Stimulated activated CD4-positive, alpha-beta T cell treated with anti-CD3 and anti-CD28 coated beads, Interleukin-4, amount 100 ng/mL, for 24 hours (primary cell): ENCODE measurements around the gene PTPRE.

Experiments used
- DNase-seq: peaks from one replicate; pipeline ENCODE4 v3.0.0-alpha.2; 2020

Gene PTPRE

DNA sequence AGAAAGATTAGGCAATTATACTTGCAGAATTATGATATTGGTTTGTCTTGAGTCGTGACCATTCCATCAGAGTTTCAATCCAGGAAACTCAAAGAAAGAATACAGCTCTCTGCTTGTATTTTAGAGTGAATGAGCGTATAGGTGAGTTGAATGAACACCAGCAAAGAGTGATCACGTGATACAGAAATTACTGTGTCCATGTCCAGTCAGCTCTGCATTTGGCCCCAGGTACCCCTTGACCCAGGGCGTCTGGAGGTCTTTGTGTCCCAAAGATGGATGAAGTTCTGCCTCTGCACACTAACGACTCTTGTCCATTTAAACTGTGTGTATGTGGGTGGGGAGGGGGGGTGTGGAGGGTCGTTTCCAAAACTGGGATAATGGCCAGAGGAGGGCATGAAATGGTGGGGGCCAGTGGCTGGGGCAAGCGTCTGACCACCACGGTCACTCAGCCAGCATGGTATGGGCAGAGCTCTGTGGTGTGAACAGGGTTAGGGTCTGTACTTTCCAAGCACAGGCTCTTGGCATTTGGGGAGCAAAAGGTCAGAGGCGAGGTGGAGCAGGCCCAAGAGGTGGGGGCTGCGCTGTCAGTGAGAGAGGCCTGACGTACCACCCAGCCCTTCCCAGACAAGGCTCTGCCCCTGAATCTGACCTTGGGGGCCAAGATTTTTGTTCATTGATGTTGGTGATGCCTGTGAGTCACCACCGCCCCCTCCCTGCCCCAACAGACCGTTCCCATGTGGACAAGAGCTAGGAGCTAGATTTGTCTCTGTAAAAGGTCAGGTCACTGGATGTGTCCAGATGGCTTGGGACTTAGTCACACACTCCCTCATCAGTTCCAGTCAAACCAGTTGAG is 1.4 kb downstream of the PTPRE start:
- DNase-seq = no peak

DNA sequence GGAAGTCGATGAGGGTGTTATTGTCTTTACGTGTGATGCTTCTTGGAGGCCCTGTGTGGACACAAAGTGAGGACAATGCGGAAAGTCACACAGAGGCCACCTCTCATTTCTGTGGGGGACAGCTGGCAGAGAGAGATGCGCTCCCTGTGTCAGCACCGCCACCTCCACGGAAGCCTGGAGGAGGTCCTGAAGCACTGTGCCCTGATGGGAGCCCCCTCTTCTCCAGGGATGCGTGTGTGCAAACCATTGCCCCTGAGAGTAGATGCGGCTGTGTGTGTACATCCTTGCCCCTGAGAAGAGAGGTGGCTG is 2.0 kb downstream of the PTPRE start:
- no peak for DNase-seq

DNA sequence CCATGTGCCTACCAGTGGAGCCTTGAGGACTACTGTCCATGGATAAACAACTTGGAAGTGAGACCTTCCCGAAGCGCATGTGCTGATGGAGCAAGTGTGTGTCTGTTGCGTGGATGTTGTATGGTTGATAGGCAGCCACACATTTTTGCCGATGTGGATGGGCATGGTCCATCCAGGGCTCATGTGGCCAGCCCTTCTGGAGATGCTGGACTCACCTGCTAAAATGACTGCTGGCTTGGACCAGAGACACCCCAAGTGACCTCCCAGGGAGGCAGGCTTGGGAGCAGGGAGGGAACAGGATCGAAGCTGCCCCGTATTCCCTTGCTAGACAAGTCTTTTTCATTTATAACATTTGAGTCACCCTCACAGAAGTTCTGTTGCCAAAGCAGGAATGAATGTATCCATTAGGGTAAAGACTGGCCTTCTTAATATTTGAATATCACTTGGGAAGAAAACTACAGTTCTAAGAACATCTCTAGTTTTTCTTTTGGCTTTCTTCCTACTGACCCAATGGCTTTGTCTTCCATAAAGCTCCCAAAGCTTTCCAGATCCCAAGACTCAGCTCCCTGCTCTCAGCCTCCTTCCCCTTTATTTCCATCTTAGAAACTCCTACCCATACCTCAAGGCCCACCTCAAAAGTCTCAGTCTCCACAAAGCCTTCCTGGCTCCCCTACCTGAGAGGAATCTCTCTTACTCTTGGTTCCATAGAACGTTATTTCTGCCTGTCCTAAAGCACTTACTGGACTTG is 3.0 kb downstream of the PTPRE start:
- no peak for DNase-seq

DNA sequence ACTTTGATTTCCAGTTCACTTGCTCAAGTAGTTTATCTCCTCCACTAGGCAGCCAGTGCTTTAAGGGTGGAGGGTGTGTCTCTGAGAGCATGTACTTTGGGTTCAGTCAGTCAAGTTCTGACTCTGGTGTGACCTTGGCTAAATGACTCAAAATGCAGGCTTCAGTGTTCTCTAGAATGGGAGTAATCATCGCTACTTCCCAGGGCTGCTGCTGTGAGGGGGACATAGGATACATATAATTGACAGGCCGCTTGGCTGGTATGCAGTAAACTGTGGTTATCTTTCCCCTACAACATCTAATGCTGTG is 3.5 kb downstream of the PTPRE start:
- no peak for DNase-seq

DNA sequence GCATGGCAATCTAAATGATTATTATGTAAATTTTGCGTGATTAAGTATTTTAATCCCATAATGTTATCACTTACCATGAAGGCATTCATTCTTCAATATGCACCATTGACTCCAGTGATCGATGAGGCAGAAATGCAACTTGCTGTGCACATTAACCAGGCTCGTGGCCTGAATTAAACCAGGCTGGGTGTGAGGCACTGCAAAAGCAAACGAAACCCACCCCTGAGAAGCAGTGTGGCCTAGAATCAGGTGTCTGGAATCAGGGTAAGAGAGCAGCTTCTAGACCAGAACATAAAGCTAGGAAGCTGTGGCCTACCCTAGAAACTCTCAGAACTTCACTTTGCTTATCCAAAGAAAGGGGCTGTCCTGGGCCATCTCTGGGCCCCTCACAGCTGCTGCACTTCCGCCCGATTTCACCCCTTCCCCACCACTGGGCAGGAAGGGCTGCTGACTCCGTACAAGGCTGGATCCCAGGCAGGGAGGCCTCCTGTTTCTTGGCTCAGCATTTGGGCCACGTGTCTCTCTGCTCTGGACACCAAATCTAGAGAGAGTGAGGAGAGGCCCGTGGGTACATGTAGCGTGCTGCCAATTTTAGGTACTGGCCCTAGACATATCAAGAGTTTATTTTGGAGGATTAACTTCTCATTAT is 4.4 kb downstream of the PTPRE start:
- no peak for DNase-seq

DNA sequence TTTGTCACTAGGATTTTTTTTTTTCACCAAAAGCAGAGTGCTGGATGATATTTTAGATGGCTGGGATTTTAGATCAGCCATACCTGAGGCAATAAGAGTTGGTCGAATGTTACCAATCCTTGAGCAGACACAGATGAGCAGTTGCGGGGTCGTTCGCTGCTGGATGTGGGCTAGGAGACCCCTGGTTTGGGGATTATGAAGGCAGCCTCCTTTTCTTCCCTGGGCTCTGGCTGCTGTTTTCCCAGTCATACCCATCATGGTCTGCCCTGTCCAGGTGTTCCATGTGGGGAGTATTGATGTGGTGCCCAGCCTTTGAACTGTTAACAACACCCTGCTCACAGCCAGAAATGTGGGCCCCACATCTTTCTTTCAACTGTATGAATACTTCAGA is 5.0 kb downstream of the PTPRE start:
- no peak for DNase-seq

DNA sequence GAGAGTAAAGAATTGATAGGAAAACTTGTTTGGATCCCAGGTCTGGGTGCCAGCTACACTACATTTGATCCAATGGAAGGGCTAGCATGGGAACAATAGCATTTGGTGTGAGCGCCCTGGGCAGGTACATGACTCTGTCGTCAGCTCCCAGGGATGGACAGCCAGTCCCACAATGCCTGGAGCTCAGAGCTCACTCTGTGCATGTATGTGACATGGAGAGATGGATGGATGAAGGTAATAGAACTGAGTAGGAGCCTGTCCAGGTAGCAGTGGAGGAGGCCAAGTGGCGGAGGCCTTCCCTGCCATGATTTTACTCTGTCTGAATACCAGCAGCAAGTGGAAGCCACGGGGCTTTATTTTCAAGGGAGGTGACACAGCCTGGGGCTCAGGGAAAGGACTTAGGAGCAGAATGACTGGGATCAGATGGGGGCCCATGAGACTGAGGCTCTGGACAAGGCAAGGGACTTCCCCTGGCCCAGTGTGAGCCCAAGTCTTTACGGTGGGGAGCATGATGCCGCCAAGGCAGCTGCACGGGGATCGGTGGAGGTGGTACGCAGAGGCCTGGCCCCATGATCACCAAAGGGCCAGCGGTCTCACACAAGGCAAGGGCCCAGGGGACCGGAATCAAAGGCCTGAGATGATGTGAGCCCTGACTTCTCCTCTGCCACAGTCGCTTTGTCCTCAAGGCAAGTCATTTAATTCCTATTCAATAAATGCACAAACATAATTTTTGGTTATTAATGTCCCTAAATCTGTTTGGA is 5.9 kb downstream of the PTPRE start:
- no peak for DNase-seq

DNA sequence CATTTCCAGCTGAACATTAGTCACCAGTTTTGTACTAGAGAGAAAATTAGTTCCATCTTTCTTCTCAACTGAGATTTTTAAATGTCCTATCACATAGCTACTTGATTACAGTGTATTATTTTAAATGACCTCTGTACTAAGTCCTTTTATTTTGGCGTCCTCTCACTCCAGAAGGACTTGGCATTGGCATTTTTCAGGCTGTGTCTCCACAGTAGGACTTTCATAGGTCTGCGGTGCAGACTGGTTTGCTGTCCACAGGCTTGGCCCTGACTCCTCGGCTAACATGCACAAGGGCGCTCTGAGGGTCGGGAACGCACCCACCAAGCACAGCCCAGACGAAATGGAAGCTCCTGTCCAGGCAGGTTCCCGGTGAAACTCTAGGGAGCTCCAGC is 6.5 kb downstream of the PTPRE start:
- no peak for DNase-seq

DNA sequence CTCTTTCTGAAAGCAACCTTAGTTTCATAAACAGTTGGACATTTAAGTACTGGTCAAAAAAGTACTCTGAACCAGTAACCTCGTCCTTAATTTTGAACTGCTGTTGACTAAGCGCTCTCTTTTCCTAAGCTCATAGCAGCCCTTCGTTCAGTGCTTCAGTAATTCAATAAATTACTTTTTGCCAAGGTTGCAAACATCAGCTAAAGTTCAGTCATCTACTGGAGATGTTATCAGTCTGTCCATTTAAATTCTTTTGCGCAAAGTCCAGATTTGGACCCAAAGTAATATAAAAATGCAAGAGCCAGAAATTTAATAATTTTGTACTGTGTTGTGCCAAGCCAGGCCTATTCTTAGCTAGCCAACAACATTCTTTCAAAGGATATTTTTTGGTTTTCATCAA is 8.4 kb downstream of the PTPRE start:
- no peak for DNase-seq

DNA sequence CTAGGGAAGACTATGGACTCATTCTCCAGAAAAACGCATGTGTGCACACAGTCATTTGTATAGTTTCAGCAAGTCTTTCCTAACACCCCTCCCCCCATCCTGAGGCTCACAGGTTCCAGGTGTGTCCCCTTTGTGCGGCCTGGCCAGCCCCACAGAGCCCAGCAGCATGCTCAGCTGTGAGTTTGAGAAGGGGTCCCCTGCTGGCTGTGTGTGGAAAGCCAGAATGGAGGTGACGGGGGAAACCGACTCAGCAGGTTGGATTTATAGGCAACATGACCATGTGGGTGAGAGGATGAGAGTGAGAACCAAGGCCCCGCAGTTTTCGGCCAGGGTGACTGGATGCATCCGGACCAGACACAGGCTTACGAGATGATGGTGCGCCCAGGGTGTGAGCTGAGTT is 9.9 kb downstream of the PTPRE start:
- DNase-seq = no peak

DNA sequence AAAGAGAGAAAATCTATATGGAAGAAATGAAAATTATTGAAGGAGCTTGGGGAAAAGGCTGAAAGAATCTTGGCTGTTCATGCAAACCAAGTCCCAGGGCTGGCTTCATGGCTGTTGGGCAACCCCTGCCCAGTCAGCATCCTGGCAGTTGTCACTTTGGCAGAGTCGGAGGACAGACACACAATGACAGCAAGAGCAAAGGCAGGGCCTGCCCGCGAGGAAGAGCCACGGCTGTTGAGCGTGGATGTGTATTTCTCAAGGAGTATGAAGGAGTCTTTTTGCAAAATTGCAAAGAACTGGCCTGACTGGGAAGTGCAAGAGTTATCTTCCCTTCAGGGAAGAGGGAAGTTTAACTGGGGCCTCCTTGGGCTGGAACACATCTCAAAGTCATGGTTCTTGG is 11.7 kb downstream of the PTPRE start:
- no peak for DNase-seq

DNA sequence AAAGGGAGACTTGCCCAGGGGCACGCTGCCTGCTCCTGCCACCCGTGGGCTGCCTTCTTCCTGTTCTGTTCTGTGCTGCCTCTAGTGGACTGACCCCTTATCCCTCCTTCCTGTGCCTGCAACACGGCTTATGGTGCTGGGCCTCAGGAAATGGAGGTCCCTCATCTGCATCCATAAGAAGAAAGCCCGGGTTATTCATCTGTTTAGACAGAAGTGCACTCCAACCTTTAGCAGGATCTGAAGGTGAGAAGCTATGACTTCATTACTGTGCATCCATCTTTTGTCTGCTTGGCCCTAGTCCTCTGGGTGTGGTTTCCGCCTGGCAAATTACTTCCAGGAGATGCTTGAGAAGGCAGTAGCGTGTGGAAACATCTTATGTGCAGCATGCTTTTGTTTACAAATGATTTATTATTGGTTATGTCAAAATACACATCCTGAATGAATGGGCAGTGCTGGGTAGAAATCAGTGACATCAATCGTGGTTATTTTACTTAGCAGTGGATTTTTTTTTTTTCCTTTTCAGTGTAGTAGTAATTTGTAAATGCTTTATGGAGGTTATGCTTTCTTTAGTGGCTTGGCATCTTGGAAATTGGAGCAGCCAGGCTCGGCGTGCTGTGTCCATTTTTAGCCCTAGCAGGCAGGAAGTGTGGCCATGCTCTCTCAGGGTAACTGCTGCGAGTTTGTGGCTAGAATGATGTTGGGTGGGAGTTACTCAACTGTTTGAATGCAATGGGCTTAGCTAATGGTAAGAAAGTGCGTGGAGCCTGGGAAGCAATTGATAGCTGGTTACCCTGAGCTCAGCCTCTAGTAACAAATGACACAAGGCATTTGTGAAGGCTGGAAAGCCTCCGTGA is 12.7 kb downstream of the PTPRE start:
- DNase-seq = no peak

DNA sequence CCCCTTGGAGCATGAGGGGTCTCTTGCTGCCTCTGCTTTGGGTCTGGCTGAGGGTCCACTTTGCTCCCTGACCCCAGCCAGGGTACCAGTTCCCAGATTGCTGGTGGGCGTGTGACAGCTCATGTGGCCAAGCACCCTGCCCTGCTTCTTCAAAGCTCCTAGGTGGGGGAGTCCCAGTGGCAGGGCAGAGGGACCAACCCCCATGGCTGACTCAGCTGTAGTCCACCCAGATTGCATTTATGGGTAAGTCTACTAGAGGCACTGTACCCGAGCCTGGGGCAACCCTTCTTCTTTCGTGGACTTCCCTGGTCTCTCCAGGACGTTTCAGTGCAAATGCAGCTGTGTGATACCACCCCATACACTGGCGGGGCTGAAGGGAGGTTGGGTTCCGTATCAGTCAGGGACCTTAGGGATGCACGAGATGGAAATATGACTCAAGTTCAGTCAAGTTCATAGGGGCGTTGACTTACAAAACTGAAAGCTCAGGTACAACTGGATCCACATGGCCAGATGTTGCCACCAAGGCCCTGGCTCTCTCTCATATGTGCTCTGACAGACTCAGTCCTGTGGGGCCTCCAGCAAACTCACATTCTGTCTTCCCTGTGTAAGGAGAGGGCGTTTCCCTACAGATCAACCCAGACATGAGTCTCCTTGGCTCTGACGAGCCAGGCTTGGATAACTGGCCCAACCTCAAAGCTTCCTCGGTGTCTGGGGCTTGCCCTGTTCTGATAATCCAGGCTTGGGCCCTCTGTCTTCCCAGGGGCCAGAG is 13.6 kb downstream of the PTPRE start:
- no peak for DNase-seq

DNA sequence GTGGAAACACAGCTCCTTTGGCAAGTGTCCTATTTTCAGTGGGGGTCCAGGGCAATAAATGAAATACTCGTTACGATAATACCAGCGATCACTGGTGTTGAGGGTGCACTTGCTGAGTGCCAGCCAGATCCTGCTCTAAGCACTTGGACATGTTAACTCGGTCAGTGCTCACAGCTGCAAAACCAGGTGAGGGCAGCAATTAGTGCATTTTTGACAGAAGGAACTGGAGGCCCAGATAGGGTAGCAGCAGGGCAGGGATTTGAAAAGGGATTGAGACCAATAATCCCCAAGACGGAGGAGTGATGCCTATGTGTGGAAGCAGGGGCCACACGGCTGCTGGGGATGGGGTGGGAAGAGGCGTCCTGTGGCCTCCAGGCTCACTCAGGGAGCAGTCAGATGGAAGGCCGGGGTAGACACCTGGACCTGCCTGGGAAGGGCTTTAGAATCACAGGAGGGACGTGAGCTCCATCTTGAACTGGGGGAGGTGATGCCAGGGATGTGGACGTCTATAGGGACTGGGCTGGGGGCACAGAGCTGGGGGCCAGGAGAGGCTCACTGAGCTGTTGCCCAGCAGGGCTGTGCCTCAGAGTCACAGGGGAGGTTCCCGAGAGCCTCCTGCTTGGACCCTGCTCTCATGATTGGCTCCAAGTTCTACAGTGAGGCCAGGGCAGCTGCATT is 14.3 kb downstream of the PTPRE start:
- DNase-seq = no peak

DNA sequence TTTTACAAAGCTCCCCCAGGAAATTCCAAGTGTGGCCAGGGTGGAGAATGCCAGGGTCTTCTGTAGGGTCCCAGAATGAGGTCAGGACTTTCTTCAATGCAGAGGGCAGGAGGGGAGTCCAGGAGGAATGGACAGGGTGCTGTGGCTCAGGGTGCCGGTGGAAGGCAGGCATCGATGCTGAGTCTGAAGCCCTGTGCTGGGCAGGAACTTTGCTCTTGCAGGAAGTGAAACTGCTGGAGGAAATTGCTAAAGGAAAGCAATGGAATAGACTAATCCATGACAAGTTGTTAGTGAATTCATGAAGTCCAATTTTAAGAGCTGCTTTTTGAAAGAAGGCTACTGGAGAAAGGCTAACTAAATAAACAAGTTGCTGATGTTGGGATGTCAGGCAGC is 14.8 kb downstream of the PTPRE start:
- no peak for DNase-seq

DNA sequence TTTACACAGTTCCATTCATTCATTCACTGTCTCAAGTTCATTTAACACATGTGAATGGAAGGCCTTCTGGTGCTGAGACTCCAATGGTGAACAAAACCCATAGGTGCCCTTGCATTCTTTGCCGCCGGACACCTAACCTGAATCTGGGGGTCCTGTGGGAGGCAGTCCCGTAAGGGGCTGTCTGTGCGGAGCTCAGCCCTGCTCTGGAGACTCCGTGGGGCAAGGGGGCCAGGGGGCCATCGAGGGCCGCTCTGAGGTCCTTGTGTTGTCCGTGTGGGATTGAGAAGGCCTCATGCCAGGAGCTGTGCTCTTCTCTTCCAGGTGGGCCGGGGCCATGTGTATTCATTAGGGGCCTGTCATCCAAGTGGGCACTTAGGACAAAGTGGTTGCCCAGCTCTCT is 15.3 kb downstream of the PTPRE start:
- no peak for DNase-seq

DNA sequence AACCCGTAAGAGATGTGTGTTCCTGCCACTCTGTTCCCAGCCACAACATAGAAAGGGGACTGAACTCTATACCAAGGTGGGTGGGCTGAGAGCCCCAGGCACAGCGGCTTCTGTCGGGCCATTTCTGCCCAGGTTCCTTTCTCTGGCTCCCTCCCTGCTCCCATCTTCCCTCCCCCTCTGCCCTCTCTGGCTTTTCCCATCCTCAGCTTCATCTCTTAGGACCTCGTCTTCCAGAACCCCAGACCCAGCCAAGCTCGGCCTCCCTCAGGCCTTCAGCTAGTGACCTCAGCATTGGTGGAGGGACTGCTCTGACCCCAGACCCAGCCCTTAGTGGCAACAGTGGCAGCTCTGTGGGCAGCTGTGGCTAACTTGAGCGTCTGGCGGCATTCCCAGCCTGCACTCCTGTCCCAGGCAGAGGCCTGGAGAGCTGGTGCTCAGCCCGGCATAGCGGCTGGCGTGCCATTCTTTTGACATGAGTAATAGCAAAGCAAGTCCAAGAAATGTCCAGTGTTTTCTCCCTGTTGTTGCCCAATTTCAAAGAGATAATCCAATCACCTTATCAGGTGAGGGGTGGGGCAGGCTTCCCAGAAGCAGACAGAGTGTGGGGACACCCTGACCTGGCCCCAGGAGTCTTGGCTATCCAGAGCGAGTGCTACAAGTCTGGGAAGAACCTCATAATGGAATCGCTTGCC is 15.9 kb downstream of the PTPRE start:
- no peak for DNase-seq

DNA sequence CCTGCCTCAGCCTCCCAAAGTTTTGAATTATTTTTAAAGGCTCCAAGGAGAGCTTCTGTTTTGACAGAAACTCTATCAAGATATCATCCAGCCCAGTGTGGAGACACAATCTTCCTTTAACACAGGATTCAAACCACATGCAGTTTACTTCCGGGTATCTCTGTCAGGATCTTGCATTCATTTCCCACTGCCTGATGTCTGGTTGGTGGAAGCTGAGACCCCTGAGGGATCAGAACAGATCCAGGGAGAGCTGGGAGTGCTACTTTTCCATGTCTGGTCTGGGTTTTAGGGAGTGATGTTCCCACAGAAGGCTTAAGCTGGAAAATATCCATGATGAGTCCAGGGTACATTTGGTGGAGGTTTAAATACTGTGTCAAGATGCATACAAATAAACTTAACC is 16.7 kb downstream of the PTPRE start:
- DNase-seq = no peak

DNA sequence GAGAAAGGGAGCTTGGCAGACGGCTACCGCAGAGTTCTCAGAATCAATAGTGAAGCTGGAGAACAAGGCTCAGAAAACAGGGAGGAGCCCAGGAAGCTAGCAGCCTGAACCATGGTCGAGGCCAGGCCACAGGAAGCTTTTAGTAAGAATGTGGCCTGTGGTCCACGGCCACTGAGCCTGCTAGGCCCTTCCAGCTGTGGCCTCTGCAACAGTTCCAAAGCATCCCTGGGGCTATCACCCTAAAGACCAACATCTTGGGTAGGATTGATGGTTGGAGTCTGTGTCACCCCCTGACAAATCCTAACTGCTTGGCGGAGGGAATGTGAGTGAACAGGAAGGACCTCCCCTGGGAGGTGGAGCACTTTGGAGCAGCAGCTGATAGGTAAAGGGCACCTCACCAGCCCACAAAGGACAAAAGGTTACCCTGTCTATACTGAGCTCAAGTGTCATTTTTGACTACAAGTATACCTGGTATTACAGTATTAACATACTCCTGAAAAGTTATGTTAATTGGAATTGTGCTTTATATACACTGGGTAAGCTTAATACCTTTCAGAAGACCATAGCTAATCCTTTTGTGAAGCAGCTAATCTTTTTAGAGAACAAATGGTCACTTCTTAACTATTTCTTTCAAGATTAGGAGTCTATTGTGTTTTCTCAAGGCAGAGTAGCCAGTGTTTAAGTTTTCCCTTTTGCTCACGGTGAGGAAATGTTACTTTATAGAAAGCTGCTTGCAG is 18.7 kb downstream of the PTPRE start:
- DNase-seq = no peak

DNA sequence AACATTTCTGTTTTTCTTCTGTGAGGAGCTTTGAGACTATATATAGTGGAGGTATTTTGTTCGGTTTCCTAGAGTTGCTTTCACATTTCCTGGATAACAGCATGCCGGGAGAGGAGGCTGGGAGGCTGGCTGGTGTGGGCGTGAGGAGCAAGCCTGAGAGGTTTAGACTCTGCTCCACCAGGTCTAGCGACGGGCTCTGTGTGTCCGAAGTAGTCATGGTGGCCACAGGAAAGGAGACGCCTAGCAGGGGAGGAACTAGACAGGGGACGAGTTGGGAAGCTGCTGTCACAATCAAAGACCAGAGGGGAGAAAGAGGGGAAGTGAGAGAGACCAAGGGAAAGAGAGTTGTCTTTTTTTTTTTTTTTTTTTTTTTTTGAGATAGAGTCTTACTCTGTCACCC is 19.6 kb downstream of the PTPRE start:
- no peak for DNase-seq
